Mucosa of rectum (tissue), 2 donors: ENCODE results near the gene RAB3GAP1.
"Not testable (repeated sequence)": the region's sequence is repeated elsewhere in the genome, so short reads cannot be mapped to it uniquely, and the experiment has no call there.

Experiments
- H3K27ac ChIP-seq, 2 donors: one replicate each; pipeline ENCODE4 v1.7.0; 2013; ENCODE audit warnings: inconsistent platforms in 2 of 2, low read depth in 2 of 2, low read length in 2 of 2
- H3K27me3 ChIP-seq, 2 donors: one replicate each; pipeline ENCODE4 v1.7.0; 2013; ENCODE audit warnings: low read length in 2 of 2; ENCODE audit not compliant: control insufficient read depth in 2 of 2, insufficient read depth in 2 of 2
- H3K36me3 ChIP-seq, 2 donors: one replicate each; pipeline ENCODE4 v1.7.0; 2013; ENCODE audit warnings: low read length in 2 of 2; ENCODE audit not compliant: control insufficient read depth in 2 of 2, insufficient read depth in 2 of 2
- H3K4me1 ChIP-seq, 2 donors: one replicate each; pipeline ENCODE4 v1.7.0; 2013; ENCODE audit warnings: low read length in 2 of 2, mild to moderate bottlenecking in 1 of 2; ENCODE audit not compliant: control insufficient read depth in 2 of 2, insufficient read depth in 2 of 2
- H3K4me3 ChIP-seq, 2 donors: one replicate each; pipeline ENCODE4 v1.7.0; 2013; ENCODE audit warnings: low read length in 2 of 2
- H3K9ac ChIP-seq, 2 donors: one replicate each; pipeline ENCODE4 v1.7.0; 2013; ENCODE audit warnings: low read length in 2 of 2, low read depth in 1 of 2, mild to moderate bottlenecking in 1 of 2
- H3K9me3 ChIP-seq, 2 donors: one replicate each; pipeline ENCODE4 v1.7.0; 2013; ENCODE audit warnings: low read length in 2 of 2; ENCODE audit not compliant: control insufficient read depth in 2 of 2
- donor health status: healthy.
- donor health status: Normal muscosa, but diverticular disease.

The RAB3GAP1 gene

GRCh38 chr2:135023886-135024485 lies 28.1 kb upstream of the RAB3GAP1 start:
- Histone ChIP-seq H3K27ac (no peak overlapping the region), H3K4me1 (no peaks in the 10 kb centered on the region), H3K9me3 (no peaks in the 10 kb centered on the region), H3K9ac (no peak overlapping the region), H3K27me3 (no peaks in the 10 kb centered on the region), H3K4me3 (no peak overlapping the region), H3K36me3 (no peaks in the 10 kb centered on the region)

- H3K9me3 ChIP-seq, result no peaks in the 10 kb centered on the region
- no peak overlapping the region for H3K27ac ChIP-seq
- H3K27me3 ChIP-seq, result no peaks in the 10 kb centered on the region
- H3K36me3 ChIP-seq, result no peaks in the 10 kb centered on the region
- H3K4me3 ChIP-seq, result no peak overlapping the region
- H3K4me1 ChIP-seq, result no peaks in the 10 kb centered on the region
- no peak overlapping the region for H3K9ac ChIP-seq
Observed at GRCh38 chr2:135029481-135030134, 22.5 kb upstream of the RAB3GAP1 start.

GRCh38 chr2:135030826-135031225 lies 21.3 kb upstream of the RAB3GAP1 start:
- Histone ChIP-seq H3K9me3 (no peaks in the 10 kb centered on the region), H3K4me1 (no peaks in the 10 kb centered on the region), H3K27me3 (no peaks in the 10 kb centered on the region), H3K4me3 (no peak overlapping the region), H3K9ac (no peak overlapping the region), H3K36me3 (no peaks in the 10 kb centered on the region), H3K27ac (no peak overlapping the region)

GRCh38 chr2:135033216-135033615 lies 18.9 kb upstream of the RAB3GAP1 start:
- H3K36me3 ChIP-seq, H3K9ac ChIP-seq, H3K9me3 ChIP-seq, H3K4me1 ChIP-seq, H3K27me3 ChIP-seq, H3K4me3 ChIP-seq, H3K27ac ChIP-seq: not testable (repeated sequence)

- Histone ChIP-seq H3K4me1 (no peaks in the 10 kb centered on the region), H3K9ac (no peak overlapping the region), H3K9me3 (no peaks in the 10 kb centered on the region), H3K27ac (no peak overlapping the region), H3K4me3 (no peak overlapping the region), H3K36me3 (no peaks in the 10 kb centered on the region), H3K27me3 (no peaks in the 10 kb centered on the region)
Observed at GRCh38 chr2:135037831-135038230, 14.3 kb upstream of the RAB3GAP1 start.

GRCh38 chr2:135043345-135043744 lies 8.7 kb upstream of the RAB3GAP1 start:
- no peaks in the 10 kb centered on the region for H3K4me1 ChIP-seq
- H3K27ac ChIP-seq, result no peak overlapping the region
- no peak overlapping the region for H3K4me3 ChIP-seq
- no peaks in the 10 kb centered on the region for H3K27me3 ChIP-seq
- H3K9ac ChIP-seq, result no peak overlapping the region
- H3K9me3 ChIP-seq, result no peaks in the 10 kb centered on the region
- H3K36me3 ChIP-seq, result no peaks in the 10 kb centered on the region

- H3K4me1 ChIP-seq, result peaks cover 0 to 2% of the 10 kb centered on the region in 2 donors
- no peaks in the 10 kb centered on the region for H3K9me3 ChIP-seq
- no peak within 1 kb of the TSS for H3K4me3 ChIP-seq
- H3K27ac ChIP-seq, result no peak within 1 kb of the TSS
- H3K36me3 ChIP-seq, result peaks cover 0 to under 1% of the 10 kb centered on the region in 2 donors
- H3K27me3 ChIP-seq, result no peaks in the 10 kb centered on the region
- no peak within 1 kb of the TSS for H3K9ac ChIP-seq
Observed at GRCh38 chr2:135047300-135047699, 4.8 kb upstream of the RAB3GAP1 start, which contains the start of gene MAP3K19. Gene MAP3K19, minus strand, starts transcription at chr2:135047447. Its CDS starts 22,800 bp downstream, at chr2:135024647.

GRCh38 chr2:135048122-135048521 lies 4.0 kb upstream of the RAB3GAP1 start:
- Histone ChIP-seq H3K27me3 (no peaks in the 10 kb centered on the region), H3K9me3 (no peaks in the 10 kb centered on the region), H3K9ac (no peak overlapping the region), H3K36me3 (peaks cover 0 to 2% of the 10 kb centered on the region in 2 donors), H3K27ac (no peak overlapping the region), H3K4me3 (no peak overlapping the region), H3K4me1 (peaks cover 0 to 2% of the 10 kb centered on the region in 2 donors)

- no peak overlapping the region for H3K27ac ChIP-seq
- no peak overlapping the region for H3K4me3 ChIP-seq
- no peaks in the 10 kb centered on the region for H3K27me3 ChIP-seq
Observed at GRCh38 chr2:135050132-135050531, 2.0 kb upstream of the RAB3GAP1 start.

GRCh38 chr2:135050684-135051083 lies 1.4 kb upstream of the RAB3GAP1 start:
- Histone ChIP-seq H3K27me3 (no peaks in the 10 kb centered on the region), H3K9me3 (no peaks in the 10 kb centered on the region), H3K36me3 (peaks cover 0 to 2% of the 10 kb centered on the region in 2 donors), H3K4me1 (peaks cover 12 to 14% of the 10 kb centered on the region in 2 donors), H3K9ac (no peak overlapping the region), H3K4me3 (no peak overlapping the region), H3K27ac (no peak overlapping the region)

More at GRCh38 chr2:135050132-135050531, 2.0 kb upstream of the RAB3GAP1 start:
- no peak overlapping the region for H3K9ac ChIP-seq
- peaks cover 12 to 14% of the 10 kb centered on the region in 2 donors for H3K4me1 ChIP-seq
- H3K36me3 ChIP-seq, result peaks cover 0 to 2% of the 10 kb centered on the region in 2 donors
- H3K9me3 ChIP-seq, result no peaks in the 10 kb centered on the region
